Neural cell (in vitro differentiated cells): ENCODE data around the gene SPTBN1.

Experiments
- EP300 ChIP-seq: fragments of 450-650 bp; conservative IDR thresholded peaks from 2 replicates; pipeline ENCODE4 v1.6.1; 2014; ENCODE audit warnings: antibody characterized with exemption, mild to moderate bottlenecking, moderate library complexity; ENCODE audit not compliant: poor library complexity, severe bottlenecking
- EZH2 ChIP-seq: fragments of 200-600, 300-800 bp; shearing (Covaris generic), sonication (generic); IDR thresholded peaks from 2 replicates; pipeline ENCODE4 v1.6.1; 2014; ENCODE audit warnings: antibody characterized with exemption, low read length, borderline replicate concordance, mild to moderate bottlenecking; ENCODE audit not compliant: insufficient read depth, poor library complexity, severe bottlenecking
- MXI1 ChIP-seq: fragments of 450-650 bp; conservative IDR thresholded peaks from 2 replicates; pipeline ENCODE4 v1.6.1; 2014; ENCODE audit warnings: antibody characterized with exemption, mild to moderate bottlenecking; ENCODE audit not compliant: poor library complexity, severe bottlenecking
- RAD21 ChIP-seq: fragments of 450-650 bp; conservative IDR thresholded peaks from 2 replicates; pipeline ENCODE4 v1.6.1; 2014; ENCODE audit warnings: antibody characterized with exemption, mild to moderate bottlenecking, moderate library complexity
- SMC3 ChIP-seq: fragments of 450-650 bp; conservative IDR thresholded peaks from 2 replicates; pipeline ENCODE4 v1.6.1; 2014; ENCODE audit warnings: antibody characterized with exemption, mild to moderate bottlenecking, moderate library complexity; ENCODE audit not compliant: poor library complexity
- TF ChIP-seq, protein P1 (sequence below): fragments of 450-650 bp; IDR thresholded peaks from 2 replicates; pipeline ENCODE4 v1.5.1; 2014; ENCODE audit warnings: antibody characterized with exemption, mild to moderate bottlenecking, moderate library complexity; ENCODE audit not compliant: poor library complexity, severe bottlenecking
- TF ChIP-seq, protein P2 (sequence below): IDR thresholded peaks from 2 replicates; pipeline ENCODE4 v1.6.1; 2012; ENCODE audit warnings: borderline replicate concordance

DNA sequence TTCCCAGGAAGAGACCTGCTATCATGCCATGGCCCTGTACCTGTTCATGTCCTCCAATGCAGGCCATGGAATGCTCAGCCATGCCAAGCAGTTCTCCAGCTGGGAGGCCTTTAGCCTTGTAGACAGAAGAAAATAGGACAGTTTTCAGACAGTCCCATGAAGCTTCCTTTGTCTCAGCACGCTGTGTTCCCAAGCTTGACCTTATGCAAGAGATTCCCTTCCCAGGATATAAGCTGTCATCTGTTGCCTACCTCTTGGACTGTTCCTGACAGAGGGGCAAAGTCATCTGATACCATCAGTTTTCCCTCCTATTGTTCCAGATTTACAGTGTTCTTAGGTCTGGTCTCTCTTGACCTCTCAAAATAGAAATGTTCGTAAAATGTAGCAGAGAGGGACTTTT is 170.8 kb downstream of the SPTBN1 start:
- TF ChIP-seq, protein P1, sequence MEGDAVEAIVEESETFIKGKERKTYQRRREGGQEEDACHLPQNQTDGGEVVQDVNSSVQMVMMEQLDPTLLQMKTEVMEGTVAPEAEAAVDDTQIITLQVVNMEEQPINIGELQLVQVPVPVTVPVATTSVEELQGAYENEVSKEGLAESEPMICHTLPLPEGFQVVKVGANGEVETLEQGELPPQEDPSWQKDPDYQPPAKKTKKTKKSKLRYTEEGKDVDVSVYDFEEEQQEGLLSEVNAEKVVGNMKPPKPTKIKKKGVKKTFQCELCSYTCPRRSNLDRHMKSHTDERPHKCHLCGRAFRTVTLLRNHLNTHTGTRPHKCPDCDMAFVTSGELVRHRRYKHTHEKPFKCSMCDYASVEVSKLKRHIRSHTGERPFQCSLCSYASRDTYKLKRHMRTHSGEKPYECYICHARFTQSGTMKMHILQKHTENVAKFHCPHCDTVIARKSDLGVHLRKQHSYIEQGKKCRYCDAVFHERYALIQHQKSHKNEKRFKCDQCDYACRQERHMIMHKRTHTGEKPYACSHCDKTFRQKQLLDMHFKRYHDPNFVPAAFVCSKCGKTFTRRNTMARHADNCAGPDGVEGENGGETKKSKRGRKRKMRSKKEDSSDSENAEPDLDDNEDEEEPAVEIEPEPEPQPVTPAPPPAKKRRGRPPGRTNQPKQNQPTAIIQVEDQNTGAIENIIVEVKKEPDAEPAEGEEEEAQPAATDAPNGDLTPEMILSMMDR = no peak
- TF ChIP-seq MXI1 (no peak), EP300 (no peak), EZH2 (no peak), RAD21 (no peak), SMC3 (no peak)
- TF ChIP-seq, protein P2, sequence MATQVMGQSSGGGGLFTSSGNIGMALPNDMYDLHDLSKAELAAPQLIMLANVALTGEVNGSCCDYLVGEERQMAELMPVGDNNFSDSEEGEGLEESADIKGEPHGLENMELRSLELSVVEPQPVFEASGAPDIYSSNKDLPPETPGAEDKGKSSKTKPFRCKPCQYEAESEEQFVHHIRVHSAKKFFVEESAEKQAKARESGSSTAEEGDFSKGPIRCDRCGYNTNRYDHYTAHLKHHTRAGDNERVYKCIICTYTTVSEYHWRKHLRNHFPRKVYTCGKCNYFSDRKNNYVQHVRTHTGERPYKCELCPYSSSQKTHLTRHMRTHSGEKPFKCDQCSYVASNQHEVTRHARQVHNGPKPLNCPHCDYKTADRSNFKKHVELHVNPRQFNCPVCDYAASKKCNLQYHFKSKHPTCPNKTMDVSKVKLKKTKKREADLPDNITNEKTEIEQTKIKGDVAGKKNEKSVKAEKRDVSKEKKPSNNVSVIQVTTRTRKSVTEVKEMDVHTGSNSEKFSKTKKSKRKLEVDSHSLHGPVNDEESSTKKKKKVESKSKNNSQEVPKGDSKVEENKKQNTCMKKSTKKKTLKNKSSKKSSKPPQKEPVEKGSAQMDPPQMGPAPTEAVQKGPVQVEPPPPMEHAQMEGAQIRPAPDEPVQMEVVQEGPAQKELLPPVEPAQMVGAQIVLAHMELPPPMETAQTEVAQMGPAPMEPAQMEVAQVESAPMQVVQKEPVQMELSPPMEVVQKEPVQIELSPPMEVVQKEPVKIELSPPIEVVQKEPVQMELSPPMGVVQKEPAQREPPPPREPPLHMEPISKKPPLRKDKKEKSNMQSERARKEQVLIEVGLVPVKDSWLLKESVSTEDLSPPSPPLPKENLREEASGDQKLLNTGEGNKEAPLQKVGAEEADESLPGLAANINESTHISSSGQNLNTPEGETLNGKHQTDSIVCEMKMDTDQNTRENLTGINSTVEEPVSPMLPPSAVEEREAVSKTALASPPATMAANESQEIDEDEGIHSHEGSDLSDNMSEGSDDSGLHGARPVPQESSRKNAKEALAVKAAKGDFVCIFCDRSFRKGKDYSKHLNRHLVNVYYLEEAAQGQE = no peak
